Smooth muscle cell of bladder (primary cell): ENCODE data around the gene SERPINE2. TPM values are rescaled to one million over a fixed set of nuclear protein-coding genes. Genes with fewer than 3 reads are reported as not detected.

Source experiments
- total RNA-seq: library from RNA; depleted of rRNA; stranded (reverse); fragments of >200 nt; gene quantifications from 2 replicates; pipeline ENCODE4 v1.2.3, GENCODE V29; 2014

Gene SERPINE2, protein sequence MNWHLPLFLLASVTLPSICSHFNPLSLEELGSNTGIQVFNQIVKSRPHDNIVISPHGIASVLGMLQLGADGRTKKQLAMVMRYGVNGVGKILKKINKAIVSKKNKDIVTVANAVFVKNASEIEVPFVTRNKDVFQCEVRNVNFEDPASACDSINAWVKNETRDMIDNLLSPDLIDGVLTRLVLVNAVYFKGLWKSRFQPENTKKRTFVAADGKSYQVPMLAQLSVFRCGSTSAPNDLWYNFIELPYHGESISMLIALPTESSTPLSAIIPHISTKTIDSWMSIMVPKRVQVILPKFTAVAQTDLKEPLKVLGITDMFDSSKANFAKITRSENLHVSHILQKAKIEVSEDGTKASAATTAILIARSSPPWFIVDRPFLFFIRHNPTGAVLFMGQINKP
- 376 and 786 TPM in 2 replicates for total RNA-seq

DNA sequence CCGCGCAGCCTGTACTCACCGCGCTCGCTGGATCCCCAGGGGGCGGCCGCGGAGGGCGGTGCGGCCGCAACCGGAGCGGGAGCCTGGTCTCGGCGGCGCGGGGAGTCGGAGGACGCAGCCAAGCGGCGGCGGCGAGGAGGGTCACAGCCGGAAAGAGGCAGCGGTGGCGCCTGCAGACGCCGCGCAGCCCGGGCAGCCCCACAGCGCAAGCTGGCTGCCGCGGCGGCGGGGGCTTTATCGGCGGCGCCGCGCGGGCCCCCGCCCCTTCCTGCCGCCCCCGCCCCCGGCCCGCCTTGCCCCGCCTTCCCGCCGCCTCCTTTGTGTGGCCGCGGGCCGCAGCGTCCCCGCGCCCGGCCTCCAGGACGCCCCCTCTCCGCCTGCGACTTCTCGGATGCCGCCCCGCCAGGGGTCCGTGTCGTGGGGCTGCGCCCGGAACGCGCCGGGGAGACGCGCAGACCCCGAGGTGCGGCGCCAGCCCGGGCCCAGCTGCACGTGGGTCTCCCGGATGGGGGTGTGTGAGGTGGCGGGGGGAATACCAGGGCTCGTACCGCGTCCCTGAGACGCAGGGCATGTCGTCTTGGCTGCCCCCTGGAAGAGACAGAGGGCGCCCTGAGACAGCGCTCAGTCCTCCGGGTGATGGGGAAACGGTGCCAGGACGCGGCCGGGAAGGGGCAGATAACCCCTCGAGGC, at the start of gene SERPINE2:
Gene SERPINE2 (minus strand): TSS at position 207 of the 690 bp plus-strand sequence. CDS start 37,386 bp downstream, outside the sequence.

DNA sequence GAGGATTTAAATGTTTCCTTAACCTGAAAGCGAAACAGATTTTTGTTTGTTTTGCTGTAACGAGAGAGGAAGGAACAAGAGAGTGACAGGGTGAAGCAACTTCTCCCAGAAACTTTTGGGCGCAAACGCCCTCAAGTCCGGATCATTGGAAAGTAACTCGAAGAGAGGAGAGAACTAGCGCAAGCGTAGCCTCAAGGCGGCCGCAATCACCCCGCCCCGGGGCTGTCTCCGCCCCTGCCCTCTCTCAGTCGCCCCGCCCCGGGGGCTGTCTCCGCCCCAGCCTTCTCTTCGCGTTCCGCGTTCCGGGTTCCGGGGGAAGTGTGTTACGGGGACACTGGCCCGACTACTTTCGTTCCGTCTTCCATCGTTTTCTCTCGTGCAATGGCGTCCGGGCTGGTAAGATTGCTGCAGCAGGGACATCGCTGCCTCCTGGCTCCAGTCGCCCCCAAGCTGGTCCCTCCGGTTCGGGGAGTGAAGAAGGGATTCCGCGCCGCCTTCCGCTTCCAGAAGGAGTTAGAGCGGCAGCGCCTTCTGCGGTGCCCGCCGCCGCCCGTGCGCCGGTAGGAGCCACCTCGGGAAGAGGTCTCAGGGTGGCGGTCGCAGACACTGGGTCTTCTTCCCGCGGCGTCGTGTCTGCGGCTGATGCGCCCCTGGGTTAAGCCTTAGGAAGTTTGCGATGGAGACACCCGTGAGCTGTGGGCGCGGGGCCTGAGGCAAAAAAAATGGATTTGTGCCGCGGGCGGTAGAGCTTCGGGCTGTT, 81.8 kb downstream of the SERPINE2 start, which contains the start of gene MRPL44:
Gene MRPL44 (plus strand): TSS at position 372 of the 760 bp plus-strand sequence. CDS start 10 bp downstream, at position 382.

DNA sequence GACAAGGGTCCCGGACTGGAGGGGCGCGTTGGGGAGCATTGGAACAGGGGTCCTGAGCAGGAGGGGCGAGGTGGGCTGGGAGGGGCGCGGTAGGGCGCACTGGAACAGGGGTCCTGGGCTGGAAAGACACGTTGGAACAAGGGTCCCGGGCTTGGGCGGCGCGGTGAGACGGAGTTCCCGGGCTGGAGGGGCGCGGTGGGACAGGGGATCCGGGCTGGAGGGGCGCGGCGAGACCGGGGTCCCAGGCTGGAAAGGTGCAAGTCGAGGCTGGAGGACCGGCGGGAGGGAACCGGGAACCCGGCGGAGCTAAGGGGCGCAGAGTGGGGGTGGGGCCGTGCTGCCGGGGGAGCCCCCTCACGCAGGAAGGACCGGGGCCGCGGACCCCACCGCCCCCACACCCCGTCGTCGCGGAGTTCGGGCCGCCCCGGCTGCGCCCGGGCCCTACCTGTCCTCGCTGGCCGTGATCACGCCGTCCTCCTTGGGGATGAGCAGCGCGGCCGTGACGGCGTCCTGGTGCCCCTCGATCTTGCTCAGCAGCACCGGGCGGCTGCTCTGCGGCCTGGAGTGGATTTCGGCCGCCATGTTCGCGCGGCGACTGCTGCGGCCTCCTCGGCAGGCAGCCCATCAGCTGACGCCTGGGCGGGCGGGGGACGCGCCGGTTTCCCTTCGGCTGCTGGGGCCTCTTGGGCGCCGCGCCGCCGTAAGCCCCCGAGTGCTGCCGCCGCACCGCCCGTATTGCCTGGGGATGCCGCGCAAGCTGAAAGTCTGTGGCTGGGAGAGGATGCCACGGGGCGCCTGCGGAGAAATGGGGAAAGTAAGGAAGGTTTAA, 94.2 kb downstream of the SERPINE2 start, which contains the start of gene WDFY1:
Gene WDFY1 (minus strand): TSS at position 633 of the 829 bp plus-strand sequence. CDS start 51 bp downstream, at position 582.

Other genes with a start within 250 kb of the SERPINE2 start
- 3.4 and 5.9 TPM in 2 replicates for gene AP1S3, start 201.7 kb downstream of the SERPINE2 start, total RNA-seq
- gene WDFY1, start 94.0 kb downstream of the SERPINE2 start, total RNA-seq: 138 and 158 TPM in 2 replicates
- 25.5 and 25.7 TPM in 2 replicates for gene MRPL44, start 81.8 kb downstream of the SERPINE2 start, total RNA-seq